SU-DHL-6 (cell line): ENCODE results near the gene SHISA5.

Experiments
- H2AFZ ChIP-seq: fragments of 200-600 bp; sonication (generic); 2 replicates; pipeline ENCODE4 v1.6.1; 2014; ENCODE audit warnings: low read depth, mild to moderate bottlenecking, moderate library complexity, mixed read lengths, antibody characterized with exemption, low read length; ENCODE audit not compliant: severe bottlenecking
- H3F3A ChIP-seq: fragments of 200-600 bp; shearing (Covaris generic); 2 replicates; pipeline ENCODE4 v1.6.0; 2016; ENCODE audit warnings: antibody characterized with exemption, mild to moderate bottlenecking; ENCODE audit not compliant: insufficient read depth
- H3K27ac ChIP-seq: fragments of 200-600 bp; sonication (generic); 2 replicates; pipeline ENCODE4 v1.5.1; 2016; ENCODE audit warnings: low read depth, mild to moderate bottlenecking, low read length, moderate library complexity, mixed read lengths
- H3K27me3 ChIP-seq: fragments of 200-600 bp; sonication (generic), shearing (Covaris generic); 2 replicates; pipeline ENCODE4 v1.6.0; 2014; ENCODE audit warnings: mild to moderate bottlenecking, low read length
- H3K36me3 ChIP-seq: fragments of 200-600 bp; sonication (generic); 2 replicates; pipeline ENCODE4 v1.6.1; 2014; ENCODE audit warnings: mild to moderate bottlenecking, low read length, mixed read lengths
- H3K4me2 ChIP-seq: fragments of 300-600, 200-600 bp; shearing (Covaris generic), sonication (generic); 2 replicates; pipeline ENCODE4 v1.6.0; 2014; ENCODE audit warnings: low read length, low read depth, mild to moderate bottlenecking; ENCODE audit not compliant: poor library complexity, severe bottlenecking
- H3K4me3 ChIP-seq: fragments of 200-600 bp; sonication (generic); 2 replicates; pipeline ENCODE4 v1.5.1; 2014; ENCODE audit warnings: antibody characterized with exemption, low read length, mild to moderate bottlenecking, mixed read lengths; ENCODE audit not compliant: insufficient read depth, poor library complexity, severe bottlenecking
- H3K79me2 ChIP-seq: fragments of 200-600 bp; sonication (generic); 2 replicates; pipeline ENCODE4 v1.6.1; 2014; ENCODE audit warnings: mild to moderate bottlenecking, low read length, moderate library complexity; ENCODE audit not compliant: insufficient read depth
- H3K9ac ChIP-seq: fragments of 200-600 bp; sonication (generic); 2 replicates; pipeline ENCODE4 v1.7.0; 2014; ENCODE audit warnings: mild to moderate bottlenecking, low read length
- H3K9me2 ChIP-seq: fragments of 200-600 bp; sonication (generic); replicated peaks from 2 replicates; pipeline ENCODE4 v1.6.1; 2014; ENCODE audit warnings: low read length; ENCODE audit not compliant: insufficient read depth
- H3K9me3 ChIP-seq: fragments of 200-600 bp; sonication (generic); 2 replicates; pipeline ENCODE4 v1.6.1; 2014; ENCODE audit warnings: low read length, mixed read lengths; ENCODE audit not compliant: insufficient read depth
- H4K20me1 ChIP-seq: fragments of 200-600 bp; sonication (generic); 2 replicates; pipeline ENCODE4 v1.6.1; 2014; ENCODE audit warnings: low read depth, mild to moderate bottlenecking, antibody characterized with exemption, low read length, moderate library complexity, mixed read lengths
- CTCF ChIP-seq: fragments of 200-600 bp; sonication (generic); IDR thresholded peaks from one replicate; pipeline ENCODE4 v1.5.1; 2017; ENCODE audit warnings: antibody characterized with exemption, mild to moderate bottlenecking, low read length, moderate library complexity; ENCODE audit not compliant: insufficient read depth, poor library complexity, severe bottlenecking
- EZH2phosphoT487 ChIP-seq: fragments of 200-600 bp; sonication (generic), shearing (Covaris generic); conservative IDR thresholded peaks from 2 replicates; pipeline ENCODE4 v1.6.1; 2018; ENCODE audit warnings: mild to moderate bottlenecking, antibody characterized with exemption, low read length, moderate library complexity, mixed read lengths

SHISA5 gene

GRCh38 chr3:48426401-48426909 lies 77.5 kb downstream of the SHISA5 start:
- H3K9ac ChIP-seq, result no peak overlapping the region
- TF ChIP-seq EZH2phosphoT487, result no peak
- no peaks in the 10 kb centered on the region for H3F3A ChIP-seq
- no peaks in the 10 kb centered on the region for H3K9me2 ChIP-seq
- no peaks in the 10 kb centered on the region for H3K79me2 ChIP-seq
- H3K4me2 ChIP-seq, result no peak overlapping the region
- H3K36me3 ChIP-seq, result no peaks in the 10 kb centered on the region
- H3K27ac ChIP-seq, result no peak overlapping the region
- no peaks in the 10 kb centered on the region for H4K20me1 ChIP-seq
- H2AFZ ChIP-seq, result no peak overlapping the region
- H3K4me3 ChIP-seq, result no peak overlapping the region
- H3K9me3 ChIP-seq, result no peaks in the 10 kb centered on the region
- no peaks in the 10 kb centered on the region for H3K27me3 ChIP-seq

- Histone ChIP-seq H3K4me3 (no peak overlapping the region), H3K79me2 (no peaks in the 10 kb centered on the region)
These were observed 78.6 kb downstream of the SHISA5 start for GRCh38 chr3:48425281-48425812.

DNA sequence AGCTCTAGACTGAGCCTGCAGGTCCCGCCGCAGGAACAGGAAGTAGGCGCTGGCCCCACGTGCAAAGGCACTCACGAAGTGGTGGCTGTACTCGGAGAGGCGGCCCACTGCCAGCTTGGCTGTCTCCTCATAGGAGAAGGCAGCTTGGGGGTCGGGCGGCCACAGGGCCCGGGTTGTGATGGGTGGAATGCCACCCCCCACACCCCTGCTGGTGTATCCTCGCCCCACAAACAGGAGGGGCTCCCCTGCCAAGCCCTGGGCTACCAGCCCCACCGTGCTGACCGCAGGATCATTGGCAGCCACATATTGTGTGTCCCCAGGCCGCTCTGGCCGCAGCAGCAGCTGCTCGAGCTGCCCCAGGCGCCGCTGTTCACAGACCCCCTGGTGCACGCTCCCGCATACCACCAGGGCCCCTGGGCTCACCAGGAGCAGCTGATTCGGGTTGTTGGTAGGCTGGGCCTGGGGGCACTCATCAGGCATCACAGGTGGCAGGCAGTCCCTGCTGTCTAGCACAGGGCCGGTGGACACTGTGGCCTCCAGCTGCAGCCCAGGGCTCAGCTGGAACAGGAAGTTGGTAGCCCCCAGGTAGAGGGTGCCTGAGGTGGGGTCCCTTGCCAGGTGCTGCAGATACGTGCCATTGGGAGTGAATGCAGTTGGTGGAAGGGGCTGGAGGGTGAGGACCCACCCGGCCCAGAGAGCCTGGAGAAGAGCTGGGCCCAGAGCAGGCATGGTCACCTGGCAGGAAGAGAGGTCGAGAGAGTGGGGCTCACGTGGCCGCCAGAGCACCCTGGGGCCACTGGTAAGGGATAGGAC lies 79.9 kb downstream of the SHISA5 start:
- Histone ChIP-seq H3K36me3 (no peaks in the 10 kb centered on the region), H3K79me2 (no peaks in the 10 kb centered on the region), H3K27me3 (no peaks in the 10 kb centered on the region), H3F3A (no peaks in the 10 kb centered on the region), H3K9me3 (no peaks in the 10 kb centered on the region), H3K9me2 (no peaks in the 10 kb centered on the region), H4K20me1 (no peaks in the 10 kb centered on the region), H3K4me3 (no peak overlapping the region), H2AFZ (no peak overlapping the region), H3K27ac (no peak overlapping the region), H3K4me2 (no peak overlapping the region), H3K9ac (no peak overlapping the region)
- TF ChIP-seq CTCF (no peak), EZH2phosphoT487 (no peak)

More at GRCh38 chr3:48425281-48425812, 78.6 kb downstream of the SHISA5 start:
- no peak overlapping the region for H2AFZ ChIP-seq
- no peaks in the 10 kb centered on the region for H3K36me3 ChIP-seq
- no peaks in the 10 kb centered on the region for H3K9me2 ChIP-seq
- no peak for TF ChIP-seq CTCF
- no peak overlapping the region for H3K4me2 ChIP-seq
- no peaks in the 10 kb centered on the region for H3F3A ChIP-seq
- no peaks in the 10 kb centered on the region for H3K27me3 ChIP-seq
- no peak overlapping the region for H3K27ac ChIP-seq
- no peaks in the 10 kb centered on the region for H4K20me1 ChIP-seq
- no peaks in the 10 kb centered on the region for H3K9me3 ChIP-seq
- H3K9ac ChIP-seq, result no peak overlapping the region
